NCI-H1092 (cell line): ENCODE results near the gene PBX2.
"Not testable (repeated sequence)": the region's sequence is repeated elsewhere in the genome, so short reads cannot be mapped to it uniquely, and the experiment has no call there.

Experiments used
- DNase-seq: peaks from one replicate; lab custom pipeline; 2025; lab: John Stamatoyannopoulos, UW

Gene PBX2

GRCh38 chr6:32151181-32151862 lies 38.7 kb downstream of the PBX2 start:
- no peak for DNase-seq

- no peak for DNase-seq
Observed at GRCh38 chr6:32149932-32150870, 39.8 kb downstream of the PBX2 start.

GRCh38 chr6:32149092-32149755 lies 40.8 kb downstream of the PBX2 start:
- no peak for DNase-seq

GRCh38 chr6:32148289-32149091 lies 41.5 kb downstream of the PBX2 start:
- DNase-seq, result no peak

- DNase-seq, result no peak
Observed at GRCh38 chr6:32147401-32148132, 42.4 kb downstream of the PBX2 start.

GRCh38 chr6:32146687-32147086 lies 43.3 kb downstream of the PBX2 start:
- DNase-seq, result no peak

GRCh38 chr6:32146287-32146686 lies 43.7 kb downstream of the PBX2 start:
- no peak for DNase-seq

- DNase-seq, result not testable (repeated sequence)
Observed at GRCh38 chr6:32144238-32144637, 45.8 kb downstream of the PBX2 start.

GRCh38 chr6:32140420-32141046 lies 49.5 kb downstream of the PBX2 start:
- no peak for DNase-seq

GRCh38 chr6:32139590-32139989 lies 50.4 kb downstream of the PBX2 start:
- DNase-seq, result no peak

GRCh38 chr6:32137454-32137853 lies 52.5 kb downstream of the PBX2 start:
- DNase-seq, result no peak
